Measurements from ENCODE around the gene ZNF136.

ZNF136 gene

GRCh38 chr19:12162882-12163806, at the start of gene ZNF136:
Gene ZNF136 (plus strand): TSS chr19:12163096. CDS start chr19:12163204, 108 bp downstream.
- DNase-seq (ENCODE audit: low spot score): peak; percentile 94

GRCh38 chr19:12113121-12113520, 49.8 kb upstream of the ZNF136 start:
- DNase-seq (ENCODE audit: low spot score): no peak

- DNase-seq (ENCODE audit: low spot score): no peak
Measured at GRCh38 chr19:12117201-12117970, 45.5 kb upstream of the ZNF136 start.

- peak; percentile 15 for DNase-seq (ENCODE audit: low spot score)
Measured at GRCh38 chr19:12126707-12127106, 36.2 kb upstream of the ZNF136 start.

GRCh38 chr19:12133069-12133468, 29.8 kb upstream of the ZNF136 start:
- DNase-seq (ENCODE audit: low spot score): no peak

- peak; percentile 44 for DNase-seq (ENCODE audit: low spot score)
Measured at GRCh38 chr19:12137221-12137940, 25.5 kb upstream of the ZNF136 start.

GRCh38 chr19:12139269-12139668, 23.6 kb upstream of the ZNF136 start:
- no peak for DNase-seq (ENCODE audit: low spot score)

GRCh38 chr19:12139885-12140544, 22.9 kb upstream of the ZNF136 start, which contains the start of gene ZNF20:
Gene ZNF20 (minus strand): TSS chr19:12140350. CDS start chr19:12140182, 168 bp downstream.
- peak; percentile 91 for DNase-seq (ENCODE audit: low spot score)

GRCh38 chr19:12140545-12141404, 22.1 kb upstream of the ZNF136 start:
- peak; percentile 87 for DNase-seq (ENCODE audit: low spot score)

GRCh38 chr19:12141405-12141736, 21.5 kb upstream of the ZNF136 start:
- no peak for DNase-seq (ENCODE audit: low spot score)

GRCh38 chr19:12145348-12145747, 17.5 kb upstream of the ZNF136 start:
- no peak for DNase-seq (ENCODE audit: low spot score)

GRCh38 chr19:12155324-12155860, 7.5 kb upstream of the ZNF136 start:
- no peak for DNase-seq (ENCODE audit: low spot score)

- peak; percentile 16 for DNase-seq (ENCODE audit: low spot score)
Measured at GRCh38 chr19:12156223-12157058, 6.5 kb upstream of the ZNF136 start, which contains the start of gene ZNF625. Gene ZNF625 (minus strand): TSS chr19:12156734. CDS start chr19:12156558, 176 bp downstream.

- DNase-seq (ENCODE audit: low spot score): no peak
Measured at GRCh38 chr19:12159773-12160414, 3.0 kb upstream of the ZNF136 start.

- no peak for DNase-seq (ENCODE audit: low spot score)
Measured at GRCh38 chr19:12162513-12162881, 399 bp upstream of the ZNF136 start.

- DNase-seq (ENCODE audit: low spot score): no peak
Measured at GRCh38 chr19:12163826-12164225, 930 bp downstream of the ZNF136 start.

- DNase-seq (ENCODE audit: low spot score): no peak
Measured at GRCh38 chr19:12166626-12167025, 3.7 kb downstream of the ZNF136 start.

GRCh38 chr19:12180377-12180776, 17.5 kb downstream of the ZNF136 start:
- no peak for DNase-seq (ENCODE audit: low spot score)

GRCh38 chr19:12187625-12188024, 24.7 kb downstream of the ZNF136 start:
- no peak for DNase-seq (ENCODE audit: low spot score)
